K562 (cell line): Measurements from ENCODE around the gene LRRC25. TPM values are rescaled to one million over a fixed set of nuclear protein-coding genes. Genes with fewer than 3 reads are reported as not detected.

Source experiments
- BCOR ChIP-seq: fragments of 450-650 bp; IDR thresholded peaks from 2 replicates; pipeline ENCODE4 v1.6.1; 2016
- CUX1 ChIP-seq: fragments of 200-800 bp; sonication (Bioruptor generic); IDR thresholded peaks from 2 replicates; pipeline ENCODE4 v1.6.1; 2016; ENCODE audit warnings: missing genetic modification characterization, missing compliant biosample characterization
- IRF1 ChIP-seq: sonication (generic); formaldehyde crosslinking; IDR thresholded peaks from 2 replicates; pipeline ENCODE4 v1.8.0; 2022; ENCODE audit warnings: missing genetic modification reagents, mild to moderate bottlenecking, borderline replicate concordance
- KLF16 ChIP-seq: IDR thresholded peaks from 2 replicates; pipeline ENCODE4 v1.6.1; 2016; ENCODE audit warnings: antibody characterized with exemption
- MTA2 ChIP-seq: fragments of 450-650 bp; IDR thresholded peaks from 2 replicates; pipeline ENCODE4 v1.6.1; 2016; ENCODE audit warnings: low read depth
- NELFE ChIP-seq: IDR thresholded peaks from 2 replicates; pipeline ENCODE4 v1.6.1; 2011; ENCODE audit warnings: mild to moderate bottlenecking; ENCODE audit not compliant: insufficient read depth, insufficient read length
- PML ChIP-seq: IDR thresholded peaks from 2 replicates; pipeline ENCODE4 v1.6.1; 2012; ENCODE audit warnings: low read length, inconsistent platforms
- PTBP1 ChIP-seq: fragments of 200-400 bp; formaldehyde crosslinking; IDR thresholded peaks from 2 replicates; pipeline ENCODE4 v1.6.1; 2017; ENCODE audit warnings: low read depth, low read length
- RBM14 ChIP-seq: fragments of 200-400 bp; formaldehyde crosslinking; IDR thresholded peaks from 2 replicates; pipeline ENCODE4 v1.6.1; 2018; ENCODE audit warnings: low read depth, mild to moderate bottlenecking, low read length, moderate library complexity, borderline replicate concordance; ENCODE audit not compliant: insufficient read depth
- SMARCE1 ChIP-seq: fragments of 450-650 bp; IDR thresholded peaks from 2 replicates; pipeline ENCODE4 v1.7.1; 2016; ENCODE audit warnings: mild to moderate bottlenecking
- TSHZ1 ChIP-seq: fragments of 250-450 bp; sonication (Bioruptor Pico); IDR thresholded peaks from 2 replicates; pipeline ENCODE4 v1.4.0; 2020; ENCODE audit warnings: mild to moderate bottlenecking, moderate library complexity
- XRCC4 ChIP-seq: IDR thresholded peaks from one replicate; pipeline ENCODE4 v1.6.1; 2011; ENCODE audit not compliant: insufficient read depth, insufficient read length; ENCODE audit errors: extremely low read depth
- ZEB2 ChIP-seq: fragments of 450-650 bp; IDR thresholded peaks from 2 replicates; pipeline ENCODE4 v1.6.1; 2016
- ZFP1 ChIP-seq: fragments of 450-650 bp; formaldehyde crosslinking; IDR thresholded peaks from 2 replicates; pipeline ENCODE4 v1.4.0; 2020; ENCODE audit warnings: mild to moderate bottlenecking, mixed read lengths
- ZNF165 ChIP-seq: fragments of 250-450 bp; sonication (Bioruptor Pico); IDR thresholded peaks from 2 replicates; pipeline ENCODE4 v1.4.0; 2020; ENCODE audit warnings: borderline replicate concordance
- ZNF354B ChIP-seq: fragments of 250-450 bp; sonication (Bioruptor Pico); IDR thresholded peaks from 2 replicates; pipeline ENCODE4 v1.4.0; 2020
- polyA plus RNA-seq, 8 experiments: library from polyadenylated mRNA; depleted of rRNA in 4 of 8; stranded (reverse) in 5 of 8; unstranded in 3 of 8; fragments of >200 nt; fragmentation: Nextera tagmentation in 2 of 8; fragmentation: Illumina TruSeq in 1 of 8; extraction: Ambion mirVana in 2 of 8; extraction: Trizol in 1 of 8; gene quantifications; 2 replicates each; pipeline versions ENCODE4 v1.2.1 to v1.2.3, GENCODE V29; 2011 to 2014; ENCODE audit warnings: inconsistent platforms in 1 of 8, missing spikeins in 1 of 8
- total RNA-seq, 7 experiments: library from RNA; depleted of rRNA in 6 of 7; stranded (reverse); fragments of >200 nt in 6 of 7; fragmentation: Illumina TruSeq in 2 of 7; extraction: Trizol in 2 of 7; gene quantifications; 2 replicates each; pipeline versions ENCODE4 v1.2.1 to v1.2.3, GENCODE V29; 2011 to 2021; ENCODE audit warnings: low replicate concordance in 1 of 7
- TF ChIP-seq, protein P1 (sequence below): sonication (generic); formaldehyde crosslinking; IDR thresholded peaks from 2 replicates; pipeline ENCODE4 v1.8.0; 2022; ENCODE audit warnings: missing genetic modification reagents, mild to moderate bottlenecking, borderline replicate concordance

LRRC25 gene
- total and polyA plus RNA-seq, 9 of the 15 experiments (the other 6 are each of a cell fraction or from before 2014, with no cell fraction given) = 0.07 to 0.36 (median 0.10) TPM; not detected in 3

DNA sequence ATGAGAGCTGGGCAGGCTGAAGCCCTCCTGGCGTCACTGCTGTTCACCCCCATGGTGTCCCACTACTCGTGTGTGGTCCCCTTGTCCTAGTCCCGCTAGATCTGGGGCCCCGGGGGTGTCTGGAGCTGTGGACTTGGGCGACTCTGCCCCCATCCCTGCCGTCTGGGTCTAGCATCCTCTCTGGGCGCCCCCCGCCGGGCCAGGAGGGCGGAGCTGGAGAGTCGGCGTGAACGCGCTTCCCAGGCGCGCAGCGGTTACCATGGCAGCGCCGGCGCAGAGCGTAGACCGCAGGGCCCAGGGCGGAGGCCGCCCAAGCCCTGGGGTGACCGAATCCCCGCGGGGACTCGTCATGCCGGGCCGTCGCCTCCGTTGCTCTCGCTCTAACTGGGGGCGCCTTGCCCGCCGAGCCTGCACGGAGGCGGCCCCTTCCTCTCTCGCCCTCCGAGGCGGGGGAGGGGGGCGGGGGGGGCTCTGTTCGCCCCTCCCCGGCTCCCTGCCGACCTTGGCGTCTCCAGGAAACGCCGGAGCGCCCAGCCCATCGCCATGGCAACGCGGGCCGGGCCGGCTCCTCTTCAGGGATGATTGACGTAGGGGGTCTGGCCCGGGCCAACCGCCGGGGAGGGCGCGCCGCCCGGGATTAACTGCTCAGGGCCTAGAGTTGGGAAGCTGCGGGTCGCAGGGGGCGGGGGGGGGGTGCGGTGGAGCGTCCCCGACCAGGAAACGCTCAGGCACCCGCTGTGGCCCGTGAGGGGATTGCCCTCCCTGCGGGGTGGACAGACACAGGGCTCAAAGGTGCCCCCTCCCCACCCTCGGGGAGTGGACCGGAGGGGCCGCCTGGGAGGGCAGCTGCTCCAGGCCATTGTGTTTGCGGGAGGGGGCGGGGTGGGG lies 31.6 kb upstream of the LRRC25 start (continued):
- no peak for TF ChIP-seq RBM14
- no peak for TF ChIP-seq KLF16
- TF ChIP-seq XRCC4 = no peak
- TF ChIP-seq CUX1 (CRISPR knock-in tag) = no peak
- TF ChIP-seq IRF1 = no peak
- no peak for TF ChIP-seq ZFP1 (CRISPR knock-in tag)
- TF ChIP-seq BCOR = no peak
- TF ChIP-seq PML = no peak
- TF ChIP-seq PTBP1 = no peak
- no peak for TF ChIP-seq ZNF165
- TF ChIP-seq MTA2 = no peak
- no peak for TF ChIP-seq NELFE
- TF ChIP-seq SMARCE1 = no peak
- no peak for TF ChIP-seq ZEB2
- no peak for TF ChIP-seq TSHZ1
- TF ChIP-seq ZNF354B = no peak
- TF ChIP-seq, protein P1, sequence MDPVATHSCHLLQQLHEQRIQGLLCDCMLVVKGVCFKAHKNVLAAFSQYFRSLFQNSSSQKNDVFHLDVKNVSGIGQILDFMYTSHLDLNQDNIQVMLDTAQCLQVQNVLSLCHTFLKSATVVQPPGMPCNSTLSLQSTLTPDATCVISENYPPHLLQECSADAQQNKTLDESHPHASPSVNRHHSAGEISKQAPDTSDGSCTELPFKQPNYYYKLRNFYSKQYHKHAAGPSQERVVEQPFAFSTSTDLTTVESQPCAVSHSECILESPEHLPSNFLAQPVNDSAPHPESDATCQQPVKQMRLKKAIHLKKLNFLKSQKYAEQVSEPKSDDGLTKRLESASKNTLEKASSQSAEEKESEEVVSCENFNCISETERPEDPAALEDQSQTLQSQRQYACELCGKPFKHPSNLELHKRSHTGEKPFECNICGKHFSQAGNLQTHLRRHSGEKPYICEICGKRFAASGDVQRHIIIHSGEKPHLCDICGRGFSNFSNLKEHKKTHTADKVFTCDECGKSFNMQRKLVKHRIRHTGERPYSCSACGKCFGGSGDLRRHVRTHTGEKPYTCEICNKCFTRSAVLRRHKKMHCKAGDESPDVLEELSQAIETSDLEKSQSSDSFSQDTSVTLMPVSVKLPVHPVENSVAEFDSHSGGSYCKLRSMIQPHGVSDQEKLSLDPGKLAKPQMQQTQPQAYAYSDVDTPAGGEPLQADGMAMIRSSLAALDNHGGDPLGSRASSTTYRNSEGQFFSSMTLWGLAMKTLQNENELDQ (CRISPR knock-in tag) = no peak
